ENCODE measurements around the gene RGP1. TPM values are rescaled to one million over a fixed set of nuclear protein-coding genes. Genes with fewer than 3 reads are reported as not detected.

RGP1 gene
- total RNA-seq, 1 donor from 2014 or later, result 11.8 TPM

GRCh38 chr9:35716230-35716629 is 32.9 kb upstream of the RGP1 start:
- peaks cover 65% of the 10 kb centered on the region for H3K36me3 ChIP-seq (ENCODE audit: control insufficient read depth, insufficient read depth, low read length)
- TF ChIP-seq CTCF (IDR thresholded peaks at IDR 0.05; ENCODE audit: insufficient read depth, low read length, severe bottlenecking), result no peak
- no peak for FAIRE-seq
- DNase-seq (ENCODE audit: low read depth), result no peak
- H3K4me3 ChIP-seq (ENCODE audit: low read depth, low read length), result no peak overlapping the region
- H3K27me3 ChIP-seq (ENCODE audit: control insufficient read depth, insufficient read depth, low read length), result no peaks in the 10 kb centered on the region

DNA sequence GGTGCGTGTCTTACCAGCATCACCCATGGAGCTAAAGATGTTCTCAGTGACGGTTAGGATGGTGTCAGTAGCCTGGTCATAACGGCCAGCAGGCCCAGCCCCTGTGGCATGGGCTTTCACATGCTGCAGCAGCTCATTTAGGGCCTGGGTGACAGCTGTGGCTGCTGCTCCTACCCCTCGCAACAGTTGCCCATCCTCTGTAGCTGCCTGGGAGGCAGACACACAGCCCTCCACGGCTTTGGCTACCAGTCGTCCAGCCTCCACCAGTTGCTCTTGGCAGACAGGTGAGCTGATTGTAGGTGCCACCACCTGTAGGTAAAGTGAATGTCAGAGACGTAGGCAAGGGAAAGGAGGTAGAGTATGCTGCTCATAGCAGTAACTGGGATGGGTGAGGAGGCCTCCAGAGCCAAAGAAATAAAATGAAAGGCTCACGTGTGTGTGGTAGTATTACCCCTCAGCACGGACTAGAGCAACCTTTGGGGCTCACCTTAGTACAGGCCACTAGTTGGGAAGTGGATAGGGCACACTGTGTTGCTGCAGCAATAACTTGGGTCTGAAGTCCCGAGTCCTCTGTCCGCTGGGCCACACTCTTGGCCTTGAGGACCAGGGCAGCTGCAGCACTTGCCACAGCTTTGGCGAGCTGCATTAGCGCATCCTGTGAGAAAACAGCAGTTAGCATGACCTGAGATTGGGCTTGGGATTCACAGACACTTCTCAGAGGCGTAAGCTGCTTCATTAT is 31.8 kb upstream of the RGP1 start:
- H3K27me3 ChIP-seq (ENCODE audit: control insufficient read depth, insufficient read depth, low read length), result no peaks in the 10 kb centered on the region
- DNase-seq (ENCODE audit: low read depth) (no peak), FAIRE-seq (no peak)
- no peak for TF ChIP-seq CTCF (IDR thresholded peaks at IDR 0.05; ENCODE audit: insufficient read depth, low read length, severe bottlenecking)
- no peak overlapping the region for H3K4me3 ChIP-seq (ENCODE audit: low read depth, low read length)
- H3K36me3 ChIP-seq (ENCODE audit: control insufficient read depth, insufficient read depth, low read length), result peaks cover 68% of the 10 kb centered on the region

- Histone ChIP-seq H3K4me3 (ENCODE audit: low read depth, low read length) (no peak overlapping the region), H3K36me3 (ENCODE audit: control insufficient read depth, insufficient read depth, low read length) (peaks cover 66% of the 10 kb centered on the region), H3K27me3 (ENCODE audit: control insufficient read depth, insufficient read depth, low read length) (no peaks in the 10 kb centered on the region)
- DNase-seq (ENCODE audit: low read depth) (peak; percentile 93), FAIRE-seq (peak; percentile 95)
- TF ChIP-seq CTCF (IDR thresholded peaks at IDR 0.05; ENCODE audit: insufficient read depth, low read length, severe bottlenecking), result no peak
Measured at GRCh38 chr9:35718721-35719511, 30.2 kb upstream of the RGP1 start.

DNA sequence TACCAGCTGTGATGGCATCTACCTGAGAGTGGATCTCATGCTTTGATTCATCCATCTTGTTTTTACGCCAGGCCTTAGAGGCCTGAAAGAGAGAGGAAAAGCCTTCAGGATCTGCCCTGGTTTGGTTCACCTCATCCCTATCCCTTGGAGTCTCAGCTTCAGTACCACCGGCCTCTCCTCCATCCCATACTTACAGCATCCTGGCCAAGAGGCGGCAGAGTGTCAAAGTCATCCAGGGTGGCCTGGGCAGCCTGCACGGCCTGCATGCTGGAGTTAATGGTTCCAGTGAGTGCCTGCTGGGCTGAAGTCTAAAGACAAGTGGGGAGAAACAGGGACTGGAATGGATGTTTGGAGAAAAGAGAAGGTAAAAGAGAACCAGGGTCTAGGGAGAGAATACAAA is 29.5 kb upstream of the RGP1 start:
- no peak overlapping the region for H3K4me3 ChIP-seq (ENCODE audit: low read depth, low read length)
- H3K36me3 ChIP-seq (ENCODE audit: control insufficient read depth, insufficient read depth, low read length), result peaks cover 65% of the 10 kb centered on the region
- H3K27me3 ChIP-seq (ENCODE audit: control insufficient read depth, insufficient read depth, low read length), result no peaks in the 10 kb centered on the region
- DNase-seq (ENCODE audit: low read depth), result no peak
- TF ChIP-seq CTCF (IDR thresholded peaks at IDR 0.05; ENCODE audit: insufficient read depth, low read length, severe bottlenecking), result no peak
- no peak for FAIRE-seq

- peaks cover 46% of the 10 kb centered on the region for H3K36me3 ChIP-seq (ENCODE audit: control insufficient read depth, insufficient read depth, low read length)
- TF ChIP-seq CTCF (IDR thresholded peaks at IDR 0.05; ENCODE audit: insufficient read depth, low read length, severe bottlenecking), result no peak
Measured at GRCh38 chr9:35723426-35723825, 25.7 kb upstream of the RGP1 start.

More at GRCh38 chr9:35723426-35723825, 25.7 kb upstream of the RGP1 start:
- Histone ChIP-seq H3K27me3 (ENCODE audit: control insufficient read depth, insufficient read depth, low read length) (no peaks in the 10 kb centered on the region), H3K4me3 (ENCODE audit: low read depth, low read length) (no peak overlapping the region)
- DNase-seq (ENCODE audit: low read depth) (no peak), FAIRE-seq (no peak)

Data from bronchial epithelial cell (primary cell).